AG04450 (cell line): ENCODE measurements around the gene KAT5. TPM values are rescaled to one million over a fixed set of nuclear protein-coding genes. Genes with fewer than 3 reads are reported as not detected.

ENCODE experiments used
- CTCF ChIA-PET: fragments of 300-600, 350-600 bp; formaldehyde crosslinking; extraction: SDS; loops from one replicate; lab custom pipeline; 2022; ENCODE audit warnings: antibody characterized with exemption, inconsistent platforms; lab: Charles Lee
- POLR2A ChIA-PET: fragments of 350-600 bp; formaldehyde crosslinking; extraction: SDS; loops from one replicate; lab custom pipeline; 2021; ENCODE audit warnings: antibody characterized with exemption, inconsistent platforms; lab: Yijun Ruan, JAX
- DNase-seq: peaks from one replicate; pipeline ENCODE4 v3.0.0-alpha.2; 2011; ENCODE audit warnings: low read depth, low spot score
- H3K27ac ChIP-seq: one replicate; pipeline ENCODE4 v1.5.1; 2012; ENCODE audit warnings: low read depth, low read length, control low read depth
- H3K27me3 ChIP-seq: one replicate; pipeline ENCODE4 v1.6.0; 2012; ENCODE audit warnings: low read length; ENCODE audit not compliant: control insufficient read depth, insufficient read depth
- H3K4me3 ChIP-seq: 2 replicates; pipeline ENCODE4 v1.5.1; 2011; ENCODE audit warnings: mild to moderate bottlenecking, low read depth, low read length, control low read depth
- H3K9me3 ChIP-seq: 2 replicates; pipeline ENCODE4 v1.5.1; 2012; ENCODE audit warnings: low read length; ENCODE audit not compliant: control insufficient read depth, insufficient read depth
- polyA plus RNA-seq: library from polyadenylated mRNA; depleted of rRNA; stranded (reverse); fragments of >200 nt; gene quantifications from 2 replicates; pipeline ENCODE4 v1.2.3, GENCODE V29; 2011
- TF ChIP-seq, protein P1 (sequence below): IDR thresholded peaks from 2 replicates; pipeline ENCODE4 v1.5.1; 2011; ENCODE audit warnings: low read depth, low read length, control low read depth, inconsistent platforms

Gene KAT5
- polyA plus RNA-seq, 1 experiment: 22.6 TPM

DNA sequence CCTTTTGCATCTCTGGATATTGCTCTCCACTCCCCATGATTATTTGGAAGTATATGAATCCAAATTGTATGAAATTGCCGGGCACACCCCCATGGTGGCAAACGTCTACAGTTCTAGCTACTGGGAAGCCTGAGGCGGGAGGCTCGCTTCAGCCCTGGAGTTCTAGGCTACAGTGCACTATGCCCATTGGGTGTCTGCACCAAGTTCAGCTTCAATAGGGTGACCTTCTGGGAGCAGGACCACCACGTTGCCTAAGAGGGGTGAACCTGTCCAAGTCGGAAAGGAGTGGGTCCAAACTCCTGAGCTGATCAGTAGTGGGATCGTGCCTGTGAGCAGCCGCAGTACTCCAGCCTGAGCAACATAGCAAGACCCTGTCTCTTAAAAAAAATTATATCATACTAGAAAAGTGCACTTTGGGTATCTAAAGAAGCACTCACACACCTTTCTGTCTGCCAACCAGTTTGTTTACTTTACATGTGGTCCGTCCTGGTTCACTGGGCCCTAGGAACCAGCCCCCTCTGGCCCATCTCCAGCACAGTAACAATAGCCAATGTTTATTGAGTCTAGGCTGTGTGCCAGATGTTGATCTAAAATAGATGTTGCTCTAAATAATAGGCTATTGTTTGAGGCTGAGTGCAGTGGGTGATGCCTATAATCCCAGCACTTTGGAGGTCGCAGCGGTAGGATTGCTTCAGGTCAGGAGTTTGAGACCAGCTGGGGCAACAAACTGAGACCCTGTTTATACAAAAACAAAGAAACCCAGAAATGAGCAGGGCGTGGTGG, 16.4 kb upstream of the KAT5 start:
- no peak overlapping the region for H3K4me3 ChIP-seq
- TF ChIP-seq, protein P1, sequence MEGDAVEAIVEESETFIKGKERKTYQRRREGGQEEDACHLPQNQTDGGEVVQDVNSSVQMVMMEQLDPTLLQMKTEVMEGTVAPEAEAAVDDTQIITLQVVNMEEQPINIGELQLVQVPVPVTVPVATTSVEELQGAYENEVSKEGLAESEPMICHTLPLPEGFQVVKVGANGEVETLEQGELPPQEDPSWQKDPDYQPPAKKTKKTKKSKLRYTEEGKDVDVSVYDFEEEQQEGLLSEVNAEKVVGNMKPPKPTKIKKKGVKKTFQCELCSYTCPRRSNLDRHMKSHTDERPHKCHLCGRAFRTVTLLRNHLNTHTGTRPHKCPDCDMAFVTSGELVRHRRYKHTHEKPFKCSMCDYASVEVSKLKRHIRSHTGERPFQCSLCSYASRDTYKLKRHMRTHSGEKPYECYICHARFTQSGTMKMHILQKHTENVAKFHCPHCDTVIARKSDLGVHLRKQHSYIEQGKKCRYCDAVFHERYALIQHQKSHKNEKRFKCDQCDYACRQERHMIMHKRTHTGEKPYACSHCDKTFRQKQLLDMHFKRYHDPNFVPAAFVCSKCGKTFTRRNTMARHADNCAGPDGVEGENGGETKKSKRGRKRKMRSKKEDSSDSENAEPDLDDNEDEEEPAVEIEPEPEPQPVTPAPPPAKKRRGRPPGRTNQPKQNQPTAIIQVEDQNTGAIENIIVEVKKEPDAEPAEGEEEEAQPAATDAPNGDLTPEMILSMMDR: no peak
- CTCF ChIA-PET: interaction anchor here (0.6 to 1.6 kb wide), 2 partner anchors 16 to 189 kb away, joined by 3 to 4 read pairs; no protein-coding TSS in a partner anchor
- no peaks in the 10 kb centered on the region; the same call in 1 of the 2 replicates for H3K9me3 ChIP-seq
- POLR2A ChIA-PET: interaction anchor here (0.6 kb wide), 1 partner anchor 112 kb away, joined by 8 read pairs; no protein-coding TSS in a partner anchor
- DNase-seq: no peak
- no peak overlapping the region for H3K27ac ChIP-seq
- peaks cover 27% of the 10 kb centered on the region for H3K27me3 ChIP-seq

DNA sequence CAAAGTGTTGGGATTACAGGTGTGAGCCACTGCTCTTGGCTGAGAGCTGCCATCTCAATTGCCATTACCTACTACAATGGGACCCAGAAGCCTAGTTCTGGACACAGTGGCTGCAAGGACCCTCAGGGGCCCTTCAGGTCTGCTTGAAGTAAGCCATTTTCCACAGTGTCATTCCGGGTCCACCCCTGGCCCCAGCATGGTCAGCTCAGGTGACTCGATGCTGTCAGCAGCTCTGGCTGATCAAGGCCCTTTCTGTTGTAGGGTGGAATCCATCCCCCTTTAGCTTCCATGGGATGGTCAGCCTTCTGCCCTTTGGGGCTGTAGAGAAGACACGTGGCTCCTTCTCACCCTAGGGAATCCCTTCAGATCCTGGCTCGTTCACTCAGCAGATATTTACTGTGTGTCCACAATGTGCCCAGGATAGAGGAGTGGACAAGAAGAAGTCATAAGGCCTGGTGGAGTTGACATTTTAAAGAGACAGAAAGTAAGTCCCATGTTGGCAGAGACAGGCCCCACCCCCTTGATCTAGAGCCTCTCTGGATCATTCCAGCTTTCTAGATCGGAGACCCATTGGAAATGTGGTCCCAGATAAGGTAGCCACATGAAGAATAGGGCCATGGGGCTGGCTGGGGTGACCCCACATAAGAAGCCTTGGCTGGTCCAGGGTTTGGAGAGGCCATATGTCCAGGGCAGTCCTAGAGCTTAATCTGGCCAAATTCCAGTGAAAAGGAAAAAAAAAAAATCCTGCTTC, 15.1 kb upstream of the KAT5 start:
- POLR2A ChIA-PET: no interaction called here
- CTCF ChIA-PET: interaction anchor here (0.6 to 1.1 kb wide), 2 partner anchors 9 to 15 kb away, joined by 3 to 5 read pairs; partner anchors contain the start of gene KAT5

DNA sequence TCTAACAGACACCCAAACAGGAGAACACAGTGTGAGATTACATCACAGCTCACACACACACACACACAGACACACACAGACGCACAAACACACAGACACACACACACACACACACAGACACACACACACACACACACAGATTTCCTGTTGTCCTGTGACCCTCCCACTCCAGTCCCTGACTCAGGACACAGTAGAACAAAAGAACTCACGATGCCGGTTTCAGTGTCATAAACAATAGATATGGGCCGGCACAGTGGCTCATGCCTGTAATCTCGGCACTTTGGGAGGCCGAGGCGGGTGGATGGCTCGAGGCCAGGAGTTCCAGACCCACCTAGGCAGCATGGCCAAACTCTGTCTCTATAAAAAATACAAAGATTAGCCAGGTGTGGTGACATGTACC, 13.8 kb upstream of the KAT5 start:
- DNase-seq: no peak
- Histone ChIP-seq H3K27ac (no peak overlapping the region), H3K4me3 (no peak overlapping the region), H3K9me3 (no peaks in the 10 kb centered on the region; the same call in 1 of the 2 replicates), H3K27me3 (peaks cover 34% of the 10 kb centered on the region)
- ChIA-PET POLR2A (no interaction called here), CTCF (no interaction called here)
- TF ChIP-seq, protein P1: no peak

More for the DNA sequence above, 15.1 kb upstream of the KAT5 start:
- H3K27ac ChIP-seq: no peak overlapping the region
- peaks cover 31% of the 10 kb centered on the region for H3K27me3 ChIP-seq
- no peak for DNase-seq
- TF ChIP-seq, protein P1: no peak
- no peak overlapping the region for H3K4me3 ChIP-seq
- H3K9me3 ChIP-seq: no peaks in the 10 kb centered on the region; the same call in 1 of the 2 replicates

DNA sequence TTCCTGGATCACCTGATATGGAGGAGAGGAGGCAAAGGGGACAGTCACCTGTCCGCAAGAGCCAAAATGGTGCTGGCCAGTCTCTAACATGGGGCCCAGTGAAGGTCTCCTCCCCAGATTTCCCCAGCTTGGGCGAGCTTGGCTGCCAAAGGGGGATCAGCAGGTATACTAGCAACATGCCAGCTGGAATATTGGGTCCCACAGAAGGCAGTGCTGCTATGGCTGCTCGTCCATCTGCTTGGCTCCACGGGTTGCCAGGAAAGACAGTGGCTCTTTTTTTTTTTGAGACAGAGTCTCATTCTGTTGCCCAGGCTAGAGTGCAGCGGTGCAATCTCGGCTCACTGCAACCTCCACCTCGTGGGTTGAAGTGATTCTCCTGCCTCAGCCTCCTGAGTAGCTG, 12.7 kb upstream of the KAT5 start:
- H3K27me3 ChIP-seq: peaks cover 29% of the 10 kb centered on the region
- no peak overlapping the region for H3K4me3 ChIP-seq
- ChIA-PET POLR2A (no interaction called here), CTCF (interaction anchor here (0.6 kb wide), 1 partner anchor 80 kb away, joined by 3 read pairs; no protein-coding TSS in a partner anchor)
- TF ChIP-seq, protein P1: no peak
- no peak for DNase-seq
- H3K27ac ChIP-seq: no peak overlapping the region
- H3K9me3 ChIP-seq: no peaks in the 10 kb centered on the region; the same call in 1 of the 2 replicates
